T-helper 2 cell treated with Interferon-gamma antibody and Interleukin-4, amounts not matched to agents 5 μg/mL and 100 μg/mL, for 36 hours (primary cell): ENCODE data around the gene SMIM7.
"Not testable (repeated sequence)": the region's sequence is repeated elsewhere in the genome, so short reads cannot be mapped to it uniquely, and the experiment has no call there.

ENCODE experiments used
- DNase-seq: peaks from one replicate; pipeline ENCODE4 v3.0.0; 2021; ENCODE audit warnings: low spot score
- H3K27ac Mint-ChIP-seq: one replicate; pipeline ENCODE4 v1.8.0; 2021; ENCODE audit warnings: mild to moderate bottlenecking, mixed read lengths
- H3K27me3 Mint-ChIP-seq: one replicate; pipeline ENCODE4 v1.8.0; 2021; ENCODE audit warnings: low read depth, mixed read lengths
- H3K36me3 Mint-ChIP-seq: one replicate; pipeline ENCODE4 v1.8.0; 2021; ENCODE audit warnings: low read depth, mixed read lengths
- H3K4me1 Mint-ChIP-seq: one replicate; pipeline ENCODE4 v1.8.0; 2021; ENCODE audit warnings: low read depth, mixed read lengths
- H3K4me3 Mint-ChIP-seq: one replicate; pipeline ENCODE4 v1.8.0; 2022; ENCODE audit warnings: mild to moderate bottlenecking, moderate library complexity, mixed read lengths
- H3K9me3 Mint-ChIP-seq: one replicate; pipeline ENCODE4 v1.8.0; 2021; ENCODE audit warnings: mixed read lengths

The SMIM7 gene

GRCh38 chr19:16659832-16660708, at the start of gene SMIM7:
TSS of gene SMIM7 (minus strand) at chr19:16660144. CDS start at chr19:16660110, 34 bp downstream.
- DNase-seq: peak; percentile 98
- no peaks in the 10 kb centered on the region for H3K9me3 Mint-ChIP-seq
- H3K4me3 Mint-ChIP-seq: peak within 1 kb of the TSS; percentile 99
- peaks cover 7% of the 10 kb centered on the region for H3K27me3 Mint-ChIP-seq
- peaks cover 24% of the 10 kb centered on the region for H3K36me3 Mint-ChIP-seq
- peaks cover 27% of the 10 kb centered on the region for H3K4me1 Mint-ChIP-seq
- peak within 1 kb of the TSS; percentile 99 for H3K27ac Mint-ChIP-seq

- no peak for DNase-seq
- H3K4me1 Mint-ChIP-seq: no peaks in the 10 kb centered on the region
- H3K27ac Mint-ChIP-seq: no peak overlapping the region
- H3K36me3 Mint-ChIP-seq: no peaks in the 10 kb centered on the region
- no peak overlapping the region for H3K4me3 Mint-ChIP-seq
- H3K9me3 Mint-ChIP-seq: no peaks in the 10 kb centered on the region
- H3K27me3 Mint-ChIP-seq: no peaks in the 10 kb centered on the region
These were observed 43.7 kb upstream of the SMIM7 start for GRCh38 chr19:16703677-16704076.

- H3K9me3 Mint-ChIP-seq: no peaks in the 10 kb centered on the region
- no peaks in the 10 kb centered on the region for H3K4me1 Mint-ChIP-seq
- H3K4me3 Mint-ChIP-seq: no peak overlapping the region
- DNase-seq: no peak
- no peaks in the 10 kb centered on the region for H3K36me3 Mint-ChIP-seq
- H3K27ac Mint-ChIP-seq: no peak overlapping the region
- no peaks in the 10 kb centered on the region for H3K27me3 Mint-ChIP-seq
These were observed 42.2 kb upstream of the SMIM7 start for GRCh38 chr19:16702123-16702522.

- Mint-ChIP-seq H3K4me1 (no peaks in the 10 kb centered on the region), H3K4me3 (no peak overlapping the region), H3K27ac (no peak overlapping the region), H3K27me3 (no peaks in the 10 kb centered on the region), H3K36me3 (no peaks in the 10 kb centered on the region), H3K9me3 (no peaks in the 10 kb centered on the region)
- no peak for DNase-seq
These were observed 39.0 kb upstream of the SMIM7 start for GRCh38 chr19:16698914-16699313.

GRCh38 chr19:16688084-16688483, 28.1 kb upstream of the SMIM7 start:
- Mint-ChIP-seq H3K9me3 (no peaks in the 10 kb centered on the region), H3K36me3 (no peaks in the 10 kb centered on the region), H3K4me3 (no peak overlapping the region), H3K27me3 (no peaks in the 10 kb centered on the region), H3K27ac (no peak overlapping the region), H3K4me1 (no peaks in the 10 kb centered on the region)
- DNase-seq: no peak

- no peak for DNase-seq
- Mint-ChIP-seq H3K36me3 (peaks cover 7% of the 10 kb centered on the region), H3K9me3 (no peaks in the 10 kb centered on the region), H3K4me3 (no peak overlapping the region), H3K4me1 (no peaks in the 10 kb centered on the region), H3K27me3 (no peaks in the 10 kb centered on the region), H3K27ac (no peak overlapping the region)
These were observed 24.3 kb upstream of the SMIM7 start for GRCh38 chr19:16684216-16684615.

GRCh38 chr19:16682539-16682938, 22.6 kb upstream of the SMIM7 start:
- Mint-ChIP-seq H3K27ac (no peak overlapping the region), H3K36me3 (peaks cover 7% of the 10 kb centered on the region), H3K4me3 (no peak overlapping the region), H3K4me1 (no peaks in the 10 kb centered on the region), H3K9me3 (no peaks in the 10 kb centered on the region), H3K27me3 (no peaks in the 10 kb centered on the region)
- DNase-seq: no peak

- Mint-ChIP-seq H3K27me3 (no peaks in the 10 kb centered on the region), H3K27ac (no peak overlapping the region), H3K9me3 (no peaks in the 10 kb centered on the region), H3K36me3 (peaks cover 7% of the 10 kb centered on the region), H3K4me1 (no peaks in the 10 kb centered on the region), H3K4me3 (no peak overlapping the region)
- DNase-seq: no peak
These were observed 19.9 kb upstream of the SMIM7 start for GRCh38 chr19:16679811-16680210.

GRCh38 chr19:16678498-16678897, 18.6 kb upstream of the SMIM7 start:
- H3K4me1 Mint-ChIP-seq: no peaks in the 10 kb centered on the region
- H3K27me3 Mint-ChIP-seq: no peaks in the 10 kb centered on the region
- H3K36me3 Mint-ChIP-seq: peaks cover 7% of the 10 kb centered on the region
- H3K4me3 Mint-ChIP-seq: no peak overlapping the region
- no peaks in the 10 kb centered on the region for H3K9me3 Mint-ChIP-seq
- DNase-seq: no peak
- no peak overlapping the region for H3K27ac Mint-ChIP-seq

GRCh38 chr19:16677055-16677454, 17.1 kb upstream of the SMIM7 start:
- H3K9me3 Mint-ChIP-seq: no peaks in the 10 kb centered on the region

GRCh38 chr19:16676101-16676798, 16.3 kb upstream of the SMIM7 start:
- Mint-ChIP-seq H3K9me3 (no peaks in the 10 kb centered on the region), H3K27ac (no peak overlapping the region), H3K4me3 (no peak overlapping the region), H3K27me3 (no peaks in the 10 kb centered on the region), H3K36me3 (peaks cover 4% of the 10 kb centered on the region), H3K4me1 (no peaks in the 10 kb centered on the region)
- no peak for DNase-seq

More at GRCh38 chr19:16677055-16677454, 17.1 kb upstream of the SMIM7 start:
- Mint-ChIP-seq H3K36me3 (peaks cover 7% of the 10 kb centered on the region), H3K4me1 (no peaks in the 10 kb centered on the region), H3K27me3 (no peaks in the 10 kb centered on the region), H3K27ac (no peak overlapping the region), H3K4me3 (no peak overlapping the region)
- no peak for DNase-seq

- not testable (repeated sequence) for H3K9me3 Mint-ChIP-seq, H3K4me1 Mint-ChIP-seq, H3K4me3 Mint-ChIP-seq, H3K27me3 Mint-ChIP-seq, DNase-seq, H3K27ac Mint-ChIP-seq, H3K36me3 Mint-ChIP-seq
These were observed 13.9 kb upstream of the SMIM7 start for GRCh38 chr19:16673839-16674238.

GRCh38 chr19:16673231-16673630, 13.3 kb upstream of the SMIM7 start:
- no peak overlapping the region for H3K4me3 Mint-ChIP-seq
- H3K27ac Mint-ChIP-seq: no peak overlapping the region
- no peaks in the 10 kb centered on the region for H3K9me3 Mint-ChIP-seq
- no peaks in the 10 kb centered on the region for H3K4me1 Mint-ChIP-seq
- no peak for DNase-seq
- H3K36me3 Mint-ChIP-seq: no peaks in the 10 kb centered on the region
- no peaks in the 10 kb centered on the region for H3K27me3 Mint-ChIP-seq

- Mint-ChIP-seq H3K4me3 (no peak overlapping the region), H3K27me3 (no peaks in the 10 kb centered on the region), H3K9me3 (no peaks in the 10 kb centered on the region), H3K4me1 (no peaks in the 10 kb centered on the region), H3K27ac (no peak overlapping the region), H3K36me3 (no peaks in the 10 kb centered on the region)
- no peak for DNase-seq
These were observed 11.8 kb upstream of the SMIM7 start for GRCh38 chr19:16671652-16672274.
